Measurements from ENCODE around the gene ACTA1.

GRCh38 chr1:229482511-229482910 lies 48.6 kb upstream of the ACTA1 start:
- TF ChIP-seq CTCF (IDR thresholded peaks at IDR 0.05) (no peak), POLR2AphosphoS5 (IDR thresholded peaks at IDR 0.05; ENCODE audit: low read depth, low read length) (no peak), TCF7L2 (IDR thresholded peaks at IDR 0.05; ENCODE audit: low read depth, low read length) (no peak), SIN3A (IDR thresholded peaks at IDR 0.05; ENCODE audit: borderline replicate concordance, insufficient read depth, low read depth, low read length) (no peak)
- TF ChIP-seq, protein P1, sequence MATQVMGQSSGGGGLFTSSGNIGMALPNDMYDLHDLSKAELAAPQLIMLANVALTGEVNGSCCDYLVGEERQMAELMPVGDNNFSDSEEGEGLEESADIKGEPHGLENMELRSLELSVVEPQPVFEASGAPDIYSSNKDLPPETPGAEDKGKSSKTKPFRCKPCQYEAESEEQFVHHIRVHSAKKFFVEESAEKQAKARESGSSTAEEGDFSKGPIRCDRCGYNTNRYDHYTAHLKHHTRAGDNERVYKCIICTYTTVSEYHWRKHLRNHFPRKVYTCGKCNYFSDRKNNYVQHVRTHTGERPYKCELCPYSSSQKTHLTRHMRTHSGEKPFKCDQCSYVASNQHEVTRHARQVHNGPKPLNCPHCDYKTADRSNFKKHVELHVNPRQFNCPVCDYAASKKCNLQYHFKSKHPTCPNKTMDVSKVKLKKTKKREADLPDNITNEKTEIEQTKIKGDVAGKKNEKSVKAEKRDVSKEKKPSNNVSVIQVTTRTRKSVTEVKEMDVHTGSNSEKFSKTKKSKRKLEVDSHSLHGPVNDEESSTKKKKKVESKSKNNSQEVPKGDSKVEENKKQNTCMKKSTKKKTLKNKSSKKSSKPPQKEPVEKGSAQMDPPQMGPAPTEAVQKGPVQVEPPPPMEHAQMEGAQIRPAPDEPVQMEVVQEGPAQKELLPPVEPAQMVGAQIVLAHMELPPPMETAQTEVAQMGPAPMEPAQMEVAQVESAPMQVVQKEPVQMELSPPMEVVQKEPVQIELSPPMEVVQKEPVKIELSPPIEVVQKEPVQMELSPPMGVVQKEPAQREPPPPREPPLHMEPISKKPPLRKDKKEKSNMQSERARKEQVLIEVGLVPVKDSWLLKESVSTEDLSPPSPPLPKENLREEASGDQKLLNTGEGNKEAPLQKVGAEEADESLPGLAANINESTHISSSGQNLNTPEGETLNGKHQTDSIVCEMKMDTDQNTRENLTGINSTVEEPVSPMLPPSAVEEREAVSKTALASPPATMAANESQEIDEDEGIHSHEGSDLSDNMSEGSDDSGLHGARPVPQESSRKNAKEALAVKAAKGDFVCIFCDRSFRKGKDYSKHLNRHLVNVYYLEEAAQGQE (IDR thresholded peaks at IDR 0.05; ENCODE audit: insufficient read depth in 1 of 2, low read depth in 2 of 2, low read length in 1 of 2), result no peak
